Fibroblast of lung (primary cell): ENCODE results near the gene KCNJ10. TPM values are rescaled to one million over a fixed set of nuclear protein-coding genes. Genes with fewer than 3 reads are reported as not detected.
A peak's percentile ranks its signal among the peaks of the same experiment; 100 is the strongest.

Experiments used
- DNase-seq, 2 donors: peaks; one replicate each; pipeline versions ENCODE4 v3.0.0 to v3.0.0-alpha.2; 2010; ENCODE audit warnings: low read depth in 2 of 2
- H2AFZ ChIP-seq: 2 replicates; pipeline ENCODE4 v1.5.1; 2012; ENCODE audit warnings: low read length, control low read depth, inconsistent platforms
- H3K27ac ChIP-seq: 2 replicates; pipeline ENCODE4 v1.5.1; 2011; ENCODE audit warnings: low read length, control low read depth; ENCODE audit not compliant: insufficient read depth
- H3K27me3 ChIP-seq: 2 replicates; pipeline ENCODE4 v1.5.1; 2011; ENCODE audit warnings: mild to moderate bottlenecking, low read length; ENCODE audit not compliant: control insufficient read depth, insufficient read depth
- H3K36me3 ChIP-seq: 2 replicates; pipeline ENCODE4 v1.5.1; 2011; ENCODE audit warnings: low read length; ENCODE audit not compliant: control insufficient read depth, insufficient read depth
- H3K4me1 ChIP-seq: 2 replicates; pipeline ENCODE4 v1.5.1; 2011; ENCODE audit warnings: low read length; ENCODE audit not compliant: control insufficient read depth, insufficient read depth; ENCODE audit errors: extremely low read depth
- H3K4me2 ChIP-seq: 2 replicates; pipeline ENCODE4 v1.5.1; 2011; ENCODE audit warnings: low read length, control low read depth; ENCODE audit not compliant: insufficient read depth; ENCODE audit errors: extremely low read depth
- H3K4me3 ChIP-seq, 4 experiments: fragments of 200-600 bp in 1 of 4; sonication (generic) in 1 of 4; replicated peaks in 1 of 4; 2 replicates each; pipeline ENCODE4 v1.5.1; 2011 to 2016; ENCODE audit warnings: low read length in 4 of 4, low read depth in 3 of 4, mild to moderate bottlenecking in 3 of 4, control low read depth in 2 of 4, inconsistent platforms in 1 of 4, mixed read lengths in 1 of 4; ENCODE audit not compliant: insufficient read depth in 1 of 4; ENCODE audit errors: control extremely low read depth in 1 of 4
- H3K79me2 ChIP-seq: 2 replicates; pipeline ENCODE4 v1.5.1; 2012; ENCODE audit warnings: mild to moderate bottlenecking, low read length, inconsistent platforms; ENCODE audit not compliant: control insufficient read depth, insufficient read depth
- H3K9ac ChIP-seq: 2 replicates; pipeline ENCODE4 v1.5.1; 2011; ENCODE audit warnings: mild to moderate bottlenecking, low read length, control low read depth; ENCODE audit not compliant: insufficient read depth
- H3K9me3 ChIP-seq: 2 replicates; pipeline ENCODE4 v1.5.1; 2012; ENCODE audit warnings: low read depth, low read length; ENCODE audit not compliant: control insufficient read depth, insufficient read depth
- H4K20me1 ChIP-seq: 2 replicates; pipeline ENCODE4 v1.5.1; 2011; ENCODE audit warnings: low read length; ENCODE audit not compliant: control insufficient read depth, insufficient read depth; ENCODE audit errors: extremely low read depth
- CTCF ChIP-seq, 2 donors: IDR thresholded peaks in 1 of 2; conservative IDR thresholded peaks in 1 of 2; 1 replicate in 1 of 2; 2 replicates in 1 of 2; pipeline ENCODE4 v1.5.1; 2011 to 2012; ENCODE audit warnings: low read length in 2 of 2, control low read depth in 1 of 2, inconsistent platforms in 1 of 2, low read depth in 1 of 2, mild to moderate bottlenecking in 1 of 2
- EZH2 ChIP-seq: IDR thresholded peaks from 2 replicates; pipeline ENCODE4 v1.5.1; 2012; ENCODE audit warnings: low read length, control low read depth, mild to moderate bottlenecking; ENCODE audit errors: missing control alignments
- polyA plus RNA-seq, 2 donors: library from polyadenylated mRNA; depleted of rRNA in 1 of 2; stranded (reverse) in 1 of 2; unstranded in 1 of 2; fragments of >200 nt; gene quantifications; 2 replicates each; pipeline ENCODE4 v1.2.1, GENCODE V29; 2011 to 2012; ENCODE audit warnings: missing spikeins in 1 of 2
- total RNA-seq: library from RNA; depleted of rRNA; stranded (reverse); fragments of >200 nt; gene quantifications from 2 replicates; pipeline ENCODE4 v1.2.1, GENCODE V29; 2014

Gene KCNJ10
- total and polyA plus RNA-seq, 2 donors (not counting 1 experiment from before 2014, with no cell fraction given): not detected

- Histone ChIP-seq H3K4me1 (no peaks in the 10 kb centered on the region), H3K36me3 (no peaks in the 10 kb centered on the region), H3K4me2 (no peak overlapping the region), H3K4me3 (no peak overlapping the region), H4K20me1 (no peaks in the 10 kb centered on the region), H2AFZ (no peak overlapping the region), H3K27ac (no peak overlapping the region), H3K27me3 (no peaks in the 10 kb centered on the region), H3K9me3 (no peaks in the 10 kb centered on the region), H3K9ac (no peak overlapping the region), H3K79me2 (no peaks in the 10 kb centered on the region)
- TF ChIP-seq CTCF (conservative IDR thresholded peaks at IDR 0.05 in 1 of 2, IDR thresholded peaks at IDR 0.05 in 1 of 2; ENCODE audit: low read depth in 1 of 2, low read length in 2 of 2) (no peak), EZH2 (no peak)
- DNase-seq: no peak
Measured at GRCh38 chr1:160020196-160020595, 49.8 kb downstream of the KCNJ10 start.

- H3K27ac ChIP-seq: no peak overlapping the region
- H4K20me1 ChIP-seq: no peaks in the 10 kb centered on the region
- no peak overlapping the region for H3K4me3 ChIP-seq
- H3K36me3 ChIP-seq: no peaks in the 10 kb centered on the region
- TF ChIP-seq CTCF (conservative IDR thresholded peaks at IDR 0.05 in 1 of 2, IDR thresholded peaks at IDR 0.05 in 1 of 2; ENCODE audit: low read depth in 1 of 2, low read length in 2 of 2) (no peak), EZH2 (no peak)
- no peaks in the 10 kb centered on the region for H3K79me2 ChIP-seq
- H3K9ac ChIP-seq: no peak overlapping the region
- DNase-seq: peak in 1 of 2 donors; percentile 72
- no peaks in the 10 kb centered on the region for H3K9me3 ChIP-seq
- no peaks in the 10 kb centered on the region for H3K27me3 ChIP-seq
- no peak overlapping the region for H3K4me2 ChIP-seq
- no peaks in the 10 kb centered on the region for H3K4me1 ChIP-seq
- H2AFZ ChIP-seq: no peak overlapping the region
Measured at GRCh38 chr1:160018900-160019299, 51.1 kb downstream of the KCNJ10 start.

GRCh38 chr1:160018347-160018746, 51.6 kb downstream of the KCNJ10 start:
- no peaks in the 10 kb centered on the region for H3K36me3 ChIP-seq
- H3K27me3 ChIP-seq: no peaks in the 10 kb centered on the region
- no peak overlapping the region for H3K9ac ChIP-seq
- H3K79me2 ChIP-seq: no peaks in the 10 kb centered on the region
- no peak overlapping the region for H3K4me2 ChIP-seq
- H2AFZ ChIP-seq: no peak overlapping the region
- no peaks in the 10 kb centered on the region for H4K20me1 ChIP-seq
- no peak overlapping the region for H3K27ac ChIP-seq
- no peak for DNase-seq
- TF ChIP-seq CTCF (conservative IDR thresholded peaks at IDR 0.05 in 1 of 2, IDR thresholded peaks at IDR 0.05 in 1 of 2; ENCODE audit: low read depth in 1 of 2, low read length in 2 of 2) (no peak), EZH2 (no peak)
- no peaks in the 10 kb centered on the region for H3K4me1 ChIP-seq
- H3K9me3 ChIP-seq: no peaks in the 10 kb centered on the region
- no peak overlapping the region for H3K4me3 ChIP-seq
